ENCODE measurements around the gene MRPS22. TPM values are rescaled to one million over a fixed set of nuclear protein-coding genes. Genes with fewer than 3 reads are reported as not detected.

Gene MRPS22
- total RNA-seq, 4 donors from 2014 or later = 44.0 to 51.0 (median 46.8) TPM

- no peak for TF ChIP-seq POLR2A (IDR thresholded peaks at IDR 0.05)
- no peak for TF ChIP-seq POLR2AphosphoS5 (IDR thresholded peaks at IDR 0.05)
- TF ChIP-seq EP300 (IDR thresholded peaks at IDR 0.05) = no peak
- no peak for TF ChIP-seq CTCF (IDR thresholded peaks at IDR 0.05)
- H3K4me1 ChIP-seq = no peaks in the 10 kb centered on the region
- H3K36me3 ChIP-seq = no peaks in the 10 kb centered on the region
- no peak overlapping the region for H3K4me3 ChIP-seq
- peak; percentile 44 to 67 for DNase-seq (ENCODE audit: low spot score in 2 of 2)
- WGBS = 47% methylated on average over 6 of the region's 10 CpGs
- no peaks in the 10 kb centered on the region for H3K9me3 ChIP-seq
- H3K27me3 ChIP-seq = peaks cover 13% of the 10 kb centered on the region
- H3K27ac ChIP-seq = no peak overlapping the region
Observed at GRCh38 chr3:139319428-139320402, 24.1 kb upstream of the MRPS22 start.

- Histone ChIP-seq H3K4me1 (no peaks in the 10 kb centered on the region), H3K9me3 (no peaks in the 10 kb centered on the region), H3K27ac (no peak overlapping the region), H3K4me3 (no peak overlapping the region), H3K36me3 (no peaks in the 10 kb centered on the region), H3K27me3 (peaks cover 8% of the 10 kb centered on the region)
- peak in 1 of 2 donors; percentile 26 for DNase-seq (ENCODE audit: low spot score in 2 of 2)
- TF ChIP-seq EP300 (IDR thresholded peaks at IDR 0.05) = no peak
- WGBS = 83% methylated on average over 7 of the region's 8 CpGs
Observed at GRCh38 chr3:139320551-139321309, 23.1 kb upstream of the MRPS22 start.

GRCh38 chr3:139322346-139322745, 21.5 kb upstream of the MRPS22 start:
- 81% methylated on average over 5 of the region's 5 CpGs for WGBS
- no peak overlapping the region for H3K4me3 ChIP-seq
- peaks cover 5% of the 10 kb centered on the region for H3K27me3 ChIP-seq
- peak in 1 of 2 donors; percentile 53 for DNase-seq (ENCODE audit: low spot score in 2 of 2)
- no peak overlapping the region for H3K27ac ChIP-seq
- no peaks in the 10 kb centered on the region for H3K4me1 ChIP-seq
- TF ChIP-seq POLR2AphosphoS5 (IDR thresholded peaks at IDR 0.05) (no peak), POLR2A (IDR thresholded peaks at IDR 0.05) (no peak), CTCF (IDR thresholded peaks at IDR 0.05) (no peak), EP300 (IDR thresholded peaks at IDR 0.05) (no peak)
- H3K36me3 ChIP-seq = no peaks in the 10 kb centered on the region
- no peaks in the 10 kb centered on the region for H3K9me3 ChIP-seq

- H3K9me3 ChIP-seq = no peaks in the 10 kb centered on the region
- H3K36me3 ChIP-seq = no peaks in the 10 kb centered on the region
- peak in 1 of 2 donors; percentile 40 for DNase-seq (ENCODE audit: low spot score in 2 of 2)
- H3K4me1 ChIP-seq = no peaks in the 10 kb centered on the region
- peaks cover 1% of the 10 kb centered on the region for H3K27me3 ChIP-seq
- no peak overlapping the region for H3K4me3 ChIP-seq
- TF ChIP-seq CTCF (IDR thresholded peaks at IDR 0.05) = no peak
- TF ChIP-seq POLR2A (IDR thresholded peaks at IDR 0.05) = no peak
- TF ChIP-seq EP300 (IDR thresholded peaks at IDR 0.05) = no peak
- TF ChIP-seq POLR2AphosphoS5 (IDR thresholded peaks at IDR 0.05) = no peak
- WGBS = 93% methylated on average over 5 of the region's 7 CpGs
- H3K27ac ChIP-seq = no peak overlapping the region
Observed at GRCh38 chr3:139323146-139323545, 20.7 kb upstream of the MRPS22 start.

GRCh38 chr3:139324456-139324855, 19.4 kb upstream of the MRPS22 start:
- Histone ChIP-seq H3K9me3 (no peaks in the 10 kb centered on the region), H3K4me1 (peaks cover 6% of the 10 kb centered on the region), H3K36me3 (no peaks in the 10 kb centered on the region), H3K27me3 (no peaks in the 10 kb centered on the region), H3K27ac (no peak overlapping the region), H3K4me3 (no peak overlapping the region)
- DNase-seq (ENCODE audit: low spot score in 2 of 2) = no peak
- no peak for TF ChIP-seq POLR2A (IDR thresholded peaks at IDR 0.05)
- no peak for TF ChIP-seq POLR2AphosphoS5 (IDR thresholded peaks at IDR 0.05)
- WGBS = 68% methylated on average over 5 of the region's 5 CpGs

- DNase-seq (ENCODE audit: low spot score in 2 of 2) = peak in 1 of 2 donors; percentile 60
- TF ChIP-seq CTCF (IDR thresholded peaks at IDR 0.05) = no peak
- no peak for TF ChIP-seq POLR2AphosphoS5 (IDR thresholded peaks at IDR 0.05)
- no peak for TF ChIP-seq EP300 (IDR thresholded peaks at IDR 0.05)
- TF ChIP-seq POLR2A (IDR thresholded peaks at IDR 0.05) = no peak
- Histone ChIP-seq H3K36me3 (no peaks in the 10 kb centered on the region), H3K4me1 (peaks cover 8% of the 10 kb centered on the region), H3K27ac (no peak overlapping the region), H3K27me3 (peaks cover 10% of the 10 kb centered on the region), H3K4me3 (no peak overlapping the region), H3K9me3 (no peaks in the 10 kb centered on the region)
- 87% methylated on average over 3 of the region's 3 CpGs for WGBS
Observed at GRCh38 chr3:139325551-139325950, 18.3 kb upstream of the MRPS22 start.

All from suprapubic skin (tissue), 4 donors.